H1 (cell line): ENCODE measurements around the gene DRD5.

Experiments used
- EZH2 ChIP-seq: fragments of 200-600 bp; sonication (generic); IDR thresholded peaks from 2 replicates; pipeline ENCODE4 v1.7.1; 2012; ENCODE audit warnings: low read depth, mild to moderate bottlenecking, moderate library complexity, low read length, inconsistent platforms; ENCODE audit not compliant: severe bottlenecking
- SIX5 ChIP-seq: IDR thresholded peaks from 2 replicates; pipeline ENCODE4 v1.6.1; 2011; ENCODE audit warnings: mild to moderate bottlenecking, low read depth, low read length
- TF ChIP-seq, protein P1 (sequence below), 3 experiments: IDR thresholded peaks; 1 replicate in 2 of 3; 2 replicates in 1 of 3; pipeline versions ENCODE4 v1.5.1 to v1.6.1; 2011; ENCODE audit warnings: low read length in 3 of 3, mild to moderate bottlenecking in 3 of 3, inconsistent platforms in 2 of 3, low read depth in 1 of 3, moderate library complexity in 1 of 3; ENCODE audit not compliant: insufficient read depth in 1 of 3; ENCODE audit errors: control extremely low read depth in 1 of 3

DNA sequence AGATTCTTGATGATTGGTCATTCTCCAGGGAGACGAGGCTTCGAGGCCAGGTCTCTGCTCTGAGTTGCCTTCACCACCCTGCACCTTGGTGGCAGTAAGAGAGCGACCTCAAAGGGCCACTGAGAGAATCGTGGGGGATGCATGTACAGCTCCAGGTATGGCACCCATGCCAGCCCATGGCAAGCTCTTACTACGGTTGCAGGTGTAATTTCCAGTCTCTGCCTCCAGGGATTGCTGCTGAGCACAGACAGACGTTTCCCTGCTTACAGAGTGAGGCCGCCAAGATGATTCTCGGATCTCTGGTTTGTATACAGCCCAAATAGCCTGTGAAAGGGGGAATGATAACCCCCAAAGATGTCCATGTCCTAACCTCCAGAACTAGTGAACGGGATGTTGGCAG lies 16.3 kb upstream of the DRD5 start:
- TF ChIP-seq, protein P1, sequence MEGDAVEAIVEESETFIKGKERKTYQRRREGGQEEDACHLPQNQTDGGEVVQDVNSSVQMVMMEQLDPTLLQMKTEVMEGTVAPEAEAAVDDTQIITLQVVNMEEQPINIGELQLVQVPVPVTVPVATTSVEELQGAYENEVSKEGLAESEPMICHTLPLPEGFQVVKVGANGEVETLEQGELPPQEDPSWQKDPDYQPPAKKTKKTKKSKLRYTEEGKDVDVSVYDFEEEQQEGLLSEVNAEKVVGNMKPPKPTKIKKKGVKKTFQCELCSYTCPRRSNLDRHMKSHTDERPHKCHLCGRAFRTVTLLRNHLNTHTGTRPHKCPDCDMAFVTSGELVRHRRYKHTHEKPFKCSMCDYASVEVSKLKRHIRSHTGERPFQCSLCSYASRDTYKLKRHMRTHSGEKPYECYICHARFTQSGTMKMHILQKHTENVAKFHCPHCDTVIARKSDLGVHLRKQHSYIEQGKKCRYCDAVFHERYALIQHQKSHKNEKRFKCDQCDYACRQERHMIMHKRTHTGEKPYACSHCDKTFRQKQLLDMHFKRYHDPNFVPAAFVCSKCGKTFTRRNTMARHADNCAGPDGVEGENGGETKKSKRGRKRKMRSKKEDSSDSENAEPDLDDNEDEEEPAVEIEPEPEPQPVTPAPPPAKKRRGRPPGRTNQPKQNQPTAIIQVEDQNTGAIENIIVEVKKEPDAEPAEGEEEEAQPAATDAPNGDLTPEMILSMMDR (IDR thresholded peaks at IDR 0.05; ENCODE audit: control extremely low read depth in 1 of 3, insufficient read depth in 1 of 3, low read depth in 1 of 3, low read length in 3 of 3) = peak; percentile 64 to 71 (median 67)
- TF ChIP-seq EZH2 = no peak
- TF ChIP-seq SIX5 = no peak
